Loucy (cell line): ENCODE results near the gene PCDHGC3.

Source experiments
- H2AFZ ChIP-seq: fragments of 200-600 bp; sonication (generic); 2 replicates; pipeline ENCODE4 v1.6.0; 2016; ENCODE audit warnings: antibody characterized with exemption, mild to moderate bottlenecking, low read length, moderate library complexity
- H3F3A ChIP-seq: fragments of 200-600 bp; 2 replicates; pipeline ENCODE4 v1.6.0; 2016; ENCODE audit warnings: antibody characterized with exemption, low read depth, mild to moderate bottlenecking
- H3K27me3 ChIP-seq: fragments of 200-600 bp; sonication (generic); 2 replicates; pipeline ENCODE4 v1.6.1; 2014; ENCODE audit warnings: low read length, mild to moderate bottlenecking; ENCODE audit not compliant: insufficient read depth, poor library complexity, severe bottlenecking
- H3K36me3 ChIP-seq: fragments of 200-600 bp; sonication (generic); 2 replicates; pipeline ENCODE4 v1.6.1; 2016; ENCODE audit warnings: low read length; ENCODE audit not compliant: insufficient read depth
- H3K4me1 ChIP-seq: fragments of 200-600 bp; sonication (generic); 2 replicates; pipeline ENCODE4 v1.5.1; 2014; ENCODE audit warnings: low read length, mild to moderate bottlenecking; ENCODE audit not compliant: insufficient read depth, poor library complexity, severe bottlenecking
- H3K4me2 ChIP-seq: fragments of 200-600 bp; sonication (generic); 2 replicates; pipeline ENCODE4 v1.6.0; 2014; ENCODE audit warnings: antibody characterized with exemption, low read length, low read depth, mild to moderate bottlenecking; ENCODE audit not compliant: poor library complexity, severe bottlenecking
- H3K4me3 ChIP-seq: fragments of 200-600 bp; sonication (generic); 2 replicates; pipeline ENCODE4 v1.5.1; 2014; ENCODE audit warnings: low read length, mild to moderate bottlenecking, mixed read lengths; ENCODE audit not compliant: poor library complexity, severe bottlenecking
- H3K79me2 ChIP-seq: fragments of 200-600 bp; sonication (generic); 2 replicates; pipeline ENCODE4 v1.6.1; 2014; ENCODE audit warnings: low read length; ENCODE audit not compliant: insufficient read depth
- H3K9ac ChIP-seq: fragments of 200-600 bp; sonication (generic); 2 replicates; pipeline ENCODE4 v1.6.0; 2014; ENCODE audit warnings: mild to moderate bottlenecking, low read depth, low read length, moderate library complexity; ENCODE audit not compliant: poor library complexity, severe bottlenecking
- H3K9me2 ChIP-seq: fragments of 200-600 bp; sonication (generic); replicated peaks from 2 replicates; pipeline ENCODE4 v1.6.1; 2016; ENCODE audit warnings: low read depth, low read length, mixed read lengths
- H3K9me3 ChIP-seq: fragments of 200-600 bp; sonication (generic); 2 replicates; pipeline ENCODE4 v1.6.1; 2014; ENCODE audit warnings: mild to moderate bottlenecking, antibody characterized with exemption, low read length, low read depth; ENCODE audit not compliant: insufficient read depth
- H4K20me1 ChIP-seq: fragments of 200-600 bp; sonication (generic); 2 replicates; pipeline ENCODE4 v1.6.0; 2014; ENCODE audit warnings: antibody characterized with exemption, low read length, mild to moderate bottlenecking; ENCODE audit not compliant: insufficient read depth, poor library complexity, severe bottlenecking
- EZH2phosphoT487 ChIP-seq: fragments of 200-600 bp; IDR thresholded peaks from 2 replicates; pipeline ENCODE4 v1.6.1; 2018; ENCODE audit warnings: antibody characterized with exemption, mild to moderate bottlenecking, moderate library complexity, borderline replicate concordance
- TF ChIP-seq, protein P1 (sequence below): fragments of 200-600 bp; sonication (generic); conservative IDR thresholded peaks from 2 replicates; pipeline ENCODE4 v1.5.1; 2014; ENCODE audit warnings: mild to moderate bottlenecking, antibody characterized with exemption, low read length

The PCDHGC3 gene

DNA sequence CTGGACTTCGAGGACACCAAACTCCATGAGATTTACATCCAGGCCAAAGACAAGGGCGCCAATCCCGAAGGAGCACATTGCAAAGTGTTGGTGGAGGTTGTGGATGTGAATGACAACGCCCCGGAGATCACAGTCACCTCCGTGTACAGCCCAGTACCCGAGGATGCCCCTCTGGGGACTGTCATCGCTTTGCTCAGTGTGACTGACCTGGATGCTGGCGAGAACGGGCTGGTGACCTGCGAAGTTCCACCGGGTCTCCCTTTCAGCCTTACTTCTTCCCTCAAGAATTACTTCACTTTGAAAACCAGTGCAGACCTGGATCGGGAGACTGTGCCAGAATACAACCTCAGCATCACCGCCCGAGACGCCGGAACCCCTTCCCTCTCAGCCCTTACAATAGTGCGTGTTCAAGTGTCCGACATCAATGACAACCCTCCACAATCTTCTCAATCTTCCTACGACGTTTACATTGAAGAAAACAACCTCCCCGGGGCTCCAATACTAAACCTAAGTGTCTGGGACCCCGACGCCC, 1.3 kb downstream of the PCDHGC3 start:
- no peaks in the 10 kb centered on the region for H3K9me2 ChIP-seq
- peaks cover 13% of the 10 kb centered on the region for H3K27me3 ChIP-seq
- no peaks in the 10 kb centered on the region for H3F3A ChIP-seq
- no peak overlapping the region for H3K9ac ChIP-seq
- peak overlapping the region; percentile 76 for H3K4me2 ChIP-seq
- no peak overlapping the region for H2AFZ ChIP-seq
- no peaks in the 10 kb centered on the region for H3K79me2 ChIP-seq
- H3K9me3 ChIP-seq: no peaks in the 10 kb centered on the region
- H3K4me1 ChIP-seq: no peaks in the 10 kb centered on the region
- H3K4me3 ChIP-seq: no peak overlapping the region
- TF ChIP-seq, protein P1, sequence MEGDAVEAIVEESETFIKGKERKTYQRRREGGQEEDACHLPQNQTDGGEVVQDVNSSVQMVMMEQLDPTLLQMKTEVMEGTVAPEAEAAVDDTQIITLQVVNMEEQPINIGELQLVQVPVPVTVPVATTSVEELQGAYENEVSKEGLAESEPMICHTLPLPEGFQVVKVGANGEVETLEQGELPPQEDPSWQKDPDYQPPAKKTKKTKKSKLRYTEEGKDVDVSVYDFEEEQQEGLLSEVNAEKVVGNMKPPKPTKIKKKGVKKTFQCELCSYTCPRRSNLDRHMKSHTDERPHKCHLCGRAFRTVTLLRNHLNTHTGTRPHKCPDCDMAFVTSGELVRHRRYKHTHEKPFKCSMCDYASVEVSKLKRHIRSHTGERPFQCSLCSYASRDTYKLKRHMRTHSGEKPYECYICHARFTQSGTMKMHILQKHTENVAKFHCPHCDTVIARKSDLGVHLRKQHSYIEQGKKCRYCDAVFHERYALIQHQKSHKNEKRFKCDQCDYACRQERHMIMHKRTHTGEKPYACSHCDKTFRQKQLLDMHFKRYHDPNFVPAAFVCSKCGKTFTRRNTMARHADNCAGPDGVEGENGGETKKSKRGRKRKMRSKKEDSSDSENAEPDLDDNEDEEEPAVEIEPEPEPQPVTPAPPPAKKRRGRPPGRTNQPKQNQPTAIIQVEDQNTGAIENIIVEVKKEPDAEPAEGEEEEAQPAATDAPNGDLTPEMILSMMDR: no peak
- no peak for TF ChIP-seq EZH2phosphoT487
- no peaks in the 10 kb centered on the region for H3K36me3 ChIP-seq
- no peaks in the 10 kb centered on the region for H4K20me1 ChIP-seq

DNA sequence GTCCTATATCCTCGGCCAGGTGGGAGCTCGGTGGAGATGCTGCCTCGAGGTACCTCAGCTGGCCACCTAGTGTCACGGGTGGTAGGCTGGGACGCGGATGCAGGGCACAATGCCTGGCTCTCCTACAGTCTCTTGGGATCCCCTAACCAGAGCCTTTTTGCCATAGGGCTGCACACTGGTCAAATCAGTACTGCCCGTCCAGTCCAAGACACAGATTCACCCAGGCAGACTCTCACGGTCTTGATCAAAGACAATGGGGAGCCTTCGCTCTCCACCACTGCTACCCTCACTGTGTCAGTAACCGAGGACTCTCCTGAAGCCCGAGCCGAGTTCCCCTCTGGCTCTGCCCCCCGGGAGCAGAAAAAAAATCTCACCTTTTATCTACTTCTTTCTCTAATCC, 2.0 kb downstream of the PCDHGC3 start:
- Histone ChIP-seq H3K79me2 (no peaks in the 10 kb centered on the region), H3K4me2 (no peak overlapping the region), H4K20me1 (no peaks in the 10 kb centered on the region), H3F3A (no peaks in the 10 kb centered on the region), H2AFZ (no peak overlapping the region), H3K9ac (no peak overlapping the region), H3K9me2 (no peaks in the 10 kb centered on the region), H3K4me1 (no peaks in the 10 kb centered on the region), H3K9me3 (no peaks in the 10 kb centered on the region), H3K27me3 (peaks cover 13% of the 10 kb centered on the region), H3K36me3 (no peaks in the 10 kb centered on the region), H3K4me3 (no peak overlapping the region)
- no peak for TF ChIP-seq EZH2phosphoT487
- TF ChIP-seq, protein P1: no peak

DNA sequence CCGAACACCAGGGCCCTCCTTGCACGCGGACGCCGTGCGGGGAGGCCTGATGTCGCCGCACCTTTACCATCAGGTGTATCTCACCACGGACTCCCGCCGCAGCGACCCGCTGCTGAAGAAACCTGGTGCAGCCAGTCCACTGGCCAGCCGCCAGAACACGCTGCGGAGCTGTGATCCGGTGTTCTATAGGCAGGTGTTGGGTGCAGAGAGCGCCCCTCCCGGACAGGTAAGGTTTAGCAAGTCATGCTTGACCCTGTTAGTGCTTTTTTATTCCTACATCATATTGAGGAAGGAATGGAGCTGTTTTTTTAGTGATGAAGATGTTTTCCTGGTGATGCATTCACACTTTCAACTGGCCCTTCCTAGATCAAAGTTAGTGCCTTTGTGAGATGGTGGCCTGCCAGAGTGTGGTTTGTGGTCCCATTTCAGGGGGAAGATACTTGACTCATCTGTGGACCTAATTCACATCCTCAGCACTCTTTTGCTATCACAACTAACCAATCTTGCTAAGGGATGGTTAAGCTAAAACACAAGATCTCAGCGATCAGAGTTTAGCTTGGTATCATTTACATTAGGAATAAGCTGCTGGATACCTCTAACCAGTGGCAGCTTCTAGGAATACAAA, 2.7 kb downstream of the PCDHGC3 start:
- Histone ChIP-seq H3K36me3 (no peaks in the 10 kb centered on the region), H3K27me3 (peaks cover 13% of the 10 kb centered on the region), H4K20me1 (no peaks in the 10 kb centered on the region), H3K9me2 (no peaks in the 10 kb centered on the region), H3K79me2 (no peaks in the 10 kb centered on the region), H2AFZ (no peak overlapping the region), H3K4me1 (no peaks in the 10 kb centered on the region), H3K4me3 (no peak overlapping the region), H3K9ac (no peak overlapping the region), H3K4me2 (no peak overlapping the region), H3F3A (no peaks in the 10 kb centered on the region), H3K9me3 (no peaks in the 10 kb centered on the region)
- TF ChIP-seq, protein P1: no peak
- no peak for TF ChIP-seq EZH2phosphoT487
